ENCODE data around the gene GINS2. TPM values are rescaled to one million over a fixed set of nuclear protein-coding genes. Genes with fewer than 3 reads are reported as not detected.

GINS2 gene
- total RNA-seq, 1 donor from 2014 or later: 6.5 TPM

- Histone ChIP-seq H3K4me3 (ENCODE audit: low read depth, low read length) (no peak overlapping the region), H3K27me3 (ENCODE audit: control insufficient read depth, insufficient read depth, low read length) (no peaks in the 10 kb centered on the region), H3K36me3 (ENCODE audit: control insufficient read depth, insufficient read depth, low read length) (no peaks in the 10 kb centered on the region)
- no peak for TF ChIP-seq CTCF (IDR thresholded peaks at IDR 0.05; ENCODE audit: insufficient read depth, low read length, poor library complexity, severe bottlenecking)
- no peak for DNase-seq (ENCODE audit: low read depth)
Observed at GRCh38 chr16:85644093-85644712, 44.6 kb downstream of the GINS2 start.

- no peaks in the 10 kb centered on the region for H3K27me3 ChIP-seq (ENCODE audit: control insufficient read depth, insufficient read depth, low read length)
- no peaks in the 10 kb centered on the region for H3K36me3 ChIP-seq (ENCODE audit: control insufficient read depth, insufficient read depth, low read length)
- no peak overlapping the region for H3K4me3 ChIP-seq (ENCODE audit: low read depth, low read length)
- no peak for TF ChIP-seq CTCF (IDR thresholded peaks at IDR 0.05; ENCODE audit: insufficient read depth, low read length, poor library complexity, severe bottlenecking)
- DNase-seq (ENCODE audit: low read depth): no peak
Observed at GRCh38 chr16:85643631-85644030, 45.1 kb downstream of the GINS2 start.

GRCh38 chr16:85642762-85643358, 45.9 kb downstream of the GINS2 start:
- Histone ChIP-seq H3K4me3 (ENCODE audit: low read depth, low read length) (no peak overlapping the region), H3K27me3 (ENCODE audit: control insufficient read depth, insufficient read depth, low read length) (no peaks in the 10 kb centered on the region), H3K36me3 (ENCODE audit: control insufficient read depth, insufficient read depth, low read length) (no peaks in the 10 kb centered on the region)
- no peak for DNase-seq (ENCODE audit: low read depth)
- TF ChIP-seq CTCF (IDR thresholded peaks at IDR 0.05; ENCODE audit: insufficient read depth, low read length, poor library complexity, severe bottlenecking): no peak

- no peak for DNase-seq (ENCODE audit: low read depth)
- Histone ChIP-seq H3K4me3 (ENCODE audit: low read depth, low read length) (no peak overlapping the region), H3K27me3 (ENCODE audit: control insufficient read depth, insufficient read depth, low read length) (no peaks in the 10 kb centered on the region), H3K36me3 (ENCODE audit: control insufficient read depth, insufficient read depth, low read length) (no peaks in the 10 kb centered on the region)
- TF ChIP-seq CTCF (IDR thresholded peaks at IDR 0.05; ENCODE audit: insufficient read depth, low read length, poor library complexity, severe bottlenecking): no peak
Observed at GRCh38 chr16:85641776-85642176, 47.0 kb downstream of the GINS2 start.

- Histone ChIP-seq H3K36me3 (ENCODE audit: control insufficient read depth, insufficient read depth, low read length) (no peaks in the 10 kb centered on the region), H3K4me3 (ENCODE audit: low read depth, low read length) (no peak overlapping the region), H3K27me3 (ENCODE audit: control insufficient read depth, insufficient read depth, low read length) (no peaks in the 10 kb centered on the region)
- DNase-seq (ENCODE audit: low read depth): no peak
- TF ChIP-seq CTCF (IDR thresholded peaks at IDR 0.05; ENCODE audit: insufficient read depth, low read length, poor library complexity, severe bottlenecking): no peak
Observed at GRCh38 chr16:85641305-85641704, 47.4 kb downstream of the GINS2 start.

- Histone ChIP-seq H3K4me3 (ENCODE audit: low read depth, low read length) (no peak overlapping the region), H3K27me3 (ENCODE audit: control insufficient read depth, insufficient read depth, low read length) (no peaks in the 10 kb centered on the region), H3K36me3 (ENCODE audit: control insufficient read depth, insufficient read depth, low read length) (no peaks in the 10 kb centered on the region)
- no peak for TF ChIP-seq CTCF (IDR thresholded peaks at IDR 0.05; ENCODE audit: insufficient read depth, low read length, poor library complexity, severe bottlenecking)
- no peak for DNase-seq (ENCODE audit: low read depth)
Observed at GRCh38 chr16:85640585-85640984, 48.2 kb downstream of the GINS2 start.

All from kidney epithelial cell (primary cell).